ENCODE data around the gene UNCX.

The UNCX gene

GRCh38 chr7:1249731-1250130 is 17.1 kb downstream of the UNCX start:
- H3K4me3 ChIP-seq (ENCODE audit: control insufficient read depth, low read depth, low read length): no peak overlapping the region
- DNase-seq (ENCODE audit: low read depth): no peak
- TF ChIP-seq CTCF (IDR thresholded peaks at IDR 0.05; ENCODE audit: control insufficient read depth, insufficient read depth, low read depth, low read length, missing control alignments): no peak

GRCh38 chr7:1250901-1251300 is 18.2 kb downstream of the UNCX start:
- no peak for TF ChIP-seq CTCF (IDR thresholded peaks at IDR 0.05; ENCODE audit: control insufficient read depth, insufficient read depth, low read depth, low read length, missing control alignments)
- H3K4me3 ChIP-seq (ENCODE audit: control insufficient read depth, low read depth, low read length): no peak overlapping the region
- DNase-seq (ENCODE audit: low read depth): no peak

- no peak for DNase-seq (ENCODE audit: low read depth)
- no peak for TF ChIP-seq CTCF (IDR thresholded peaks at IDR 0.05; ENCODE audit: control insufficient read depth, insufficient read depth, low read depth, low read length, missing control alignments)
- H3K4me3 ChIP-seq (ENCODE audit: control insufficient read depth, low read depth, low read length): no peak overlapping the region
Observed at GRCh38 chr7:1251796-1252539, 19.3 kb downstream of the UNCX start.

GRCh38 chr7:1252540-1253090 is 19.9 kb downstream of the UNCX start:
- no peak overlapping the region for H3K4me3 ChIP-seq (ENCODE audit: control insufficient read depth, low read depth, low read length)
- no peak for TF ChIP-seq CTCF (IDR thresholded peaks at IDR 0.05; ENCODE audit: control insufficient read depth, insufficient read depth, low read depth, low read length, missing control alignments)
- no peak for DNase-seq (ENCODE audit: low read depth)

GRCh38 chr7:1253681-1254181 is 21.1 kb downstream of the UNCX start:
- no peak for TF ChIP-seq CTCF (IDR thresholded peaks at IDR 0.05; ENCODE audit: control insufficient read depth, insufficient read depth, low read depth, low read length, missing control alignments)
- DNase-seq (ENCODE audit: low read depth): no peak
- H3K4me3 ChIP-seq (ENCODE audit: control insufficient read depth, low read depth, low read length): no peak overlapping the region

- DNase-seq (ENCODE audit: low read depth): no peak
- H3K4me3 ChIP-seq (ENCODE audit: control insufficient read depth, low read depth, low read length): no peak overlapping the region
- no peak for TF ChIP-seq CTCF (IDR thresholded peaks at IDR 0.05; ENCODE audit: control insufficient read depth, insufficient read depth, low read depth, low read length, missing control alignments)
Observed at GRCh38 chr7:1254281-1255079, 21.8 kb downstream of the UNCX start.
